Astrocyte (in vitro differentiated cells and primary cell): Measurements from ENCODE around the gene LCE1D.

Experiments used
- CTCF ChIP-seq: IDR thresholded peaks from 2 replicates; pipeline ENCODE4 v1.5.1; 2011; ENCODE audit warnings: low read depth, mild to moderate bottlenecking, inconsistent platforms, low read length, moderate library complexity; ENCODE audit not compliant: insufficient read depth
- EZH2 ChIP-seq: IDR thresholded peaks from 2 replicates; pipeline ENCODE4 v1.6.1; 2012; ENCODE audit warnings: mild to moderate bottlenecking, low read length, inconsistent platforms; ENCODE audit not compliant: insufficient read depth

- TF ChIP-seq CTCF, result no peak
- TF ChIP-seq EZH2, result no peak
Measured at GRCh38 chr1:152758636-152759035, 37.9 kb upstream of the LCE1D start.
